Mucosa of gallbladder (tissue), 1 donor: ENCODE results near the gene XAB2. TPM values are rescaled to one million over a fixed set of nuclear protein-coding genes. Genes with fewer than 3 reads are reported as not detected.

Source experiments
- DNase-seq: peaks from one replicate; pipeline ENCODE4 v3.0.0-alpha.2; 2020; ENCODE audit warnings: low spot score
- total RNA-seq: library from RNA; stranded (reverse); gene quantifications from one replicate; pipeline ENCODE4 v1.2.1, GENCODE V29; 2021
- donor health status: DM: no; HTN: no; CAD: no.

Gene XAB2
- total RNA-seq, 1 donor from 2014 or later: 45.8 TPM

DNA sequence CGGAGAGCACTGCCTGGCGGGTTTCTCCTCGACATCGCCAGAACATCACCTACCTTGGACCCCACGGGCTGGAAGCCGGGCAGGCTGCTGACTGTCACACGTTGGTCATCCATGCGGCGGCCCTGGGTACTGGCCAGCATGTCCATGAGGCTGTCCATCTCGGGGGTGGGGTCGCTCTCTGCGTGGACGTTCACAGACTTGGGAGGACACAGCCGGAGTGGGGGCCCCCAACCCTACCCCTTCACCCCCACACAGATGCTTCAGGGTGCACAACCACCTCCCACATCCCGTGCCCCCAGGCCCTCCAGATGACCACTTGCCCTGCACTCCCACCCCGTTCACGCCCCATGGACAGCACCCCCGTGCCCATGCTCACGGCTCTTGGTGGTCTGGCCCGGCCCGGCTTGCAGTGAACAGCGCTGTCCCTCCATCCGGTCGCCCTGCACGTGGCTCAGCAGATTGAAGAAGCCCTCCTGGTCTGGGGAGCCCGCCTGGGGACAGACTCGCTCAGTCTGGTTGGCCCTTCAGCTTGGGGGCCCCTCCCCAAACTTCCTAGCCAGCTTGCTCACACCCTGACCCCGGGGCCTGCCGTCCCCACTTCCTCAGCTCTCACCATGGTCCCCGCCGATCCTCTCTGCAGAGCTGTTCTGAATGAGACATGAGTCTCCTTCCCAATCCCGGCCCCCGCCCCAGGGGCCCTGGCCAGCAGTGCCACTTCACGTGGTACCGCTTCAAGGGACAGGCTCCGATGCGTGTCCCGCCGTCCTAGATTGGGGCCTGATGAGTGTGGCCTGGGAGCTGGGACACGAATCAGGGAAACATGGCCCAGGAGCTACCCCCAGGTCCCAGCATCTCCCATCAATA, 3.2 kb upstream of the XAB2 start:
- DNase-seq: no peak

- no peak for DNase-seq
These were observed 2.2 kb upstream of the XAB2 start for GRCh38 chr19:7631577-7631976.

DNA sequence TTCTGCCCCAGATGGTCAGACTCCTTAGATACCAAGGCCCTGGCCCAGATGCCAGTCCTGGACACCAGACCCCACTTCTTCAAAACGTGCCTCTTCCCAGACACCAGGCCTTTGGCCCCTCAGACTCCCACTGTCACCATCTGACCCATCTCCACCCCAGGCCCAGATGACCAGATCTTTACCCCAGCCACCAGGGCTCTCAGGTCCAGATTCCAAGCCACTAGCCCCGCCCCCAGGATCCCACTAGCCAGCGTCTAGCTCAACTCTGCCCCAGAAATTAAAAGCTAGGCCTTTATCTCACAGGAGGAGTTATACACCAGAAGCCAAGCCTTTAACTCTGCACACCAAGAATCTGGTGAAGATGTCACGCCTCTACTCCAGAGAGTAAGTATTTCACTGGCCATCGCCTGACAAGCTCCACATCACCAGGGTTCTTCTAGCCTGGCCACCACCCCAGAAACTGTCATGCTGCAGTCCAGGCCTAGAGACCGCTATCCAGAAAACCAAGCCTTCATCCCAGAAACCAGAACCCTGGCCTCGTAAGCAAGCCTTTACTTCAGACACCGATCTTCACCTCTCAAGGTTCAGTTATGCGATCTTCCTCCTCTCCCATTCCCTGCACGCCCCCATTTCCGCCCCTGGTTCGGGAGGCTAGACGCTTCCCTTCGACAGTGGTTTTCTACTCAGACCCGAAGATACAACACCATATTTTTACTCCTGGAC, 595 bp downstream of the XAB2 start:
- no peak for DNase-seq

DNA sequence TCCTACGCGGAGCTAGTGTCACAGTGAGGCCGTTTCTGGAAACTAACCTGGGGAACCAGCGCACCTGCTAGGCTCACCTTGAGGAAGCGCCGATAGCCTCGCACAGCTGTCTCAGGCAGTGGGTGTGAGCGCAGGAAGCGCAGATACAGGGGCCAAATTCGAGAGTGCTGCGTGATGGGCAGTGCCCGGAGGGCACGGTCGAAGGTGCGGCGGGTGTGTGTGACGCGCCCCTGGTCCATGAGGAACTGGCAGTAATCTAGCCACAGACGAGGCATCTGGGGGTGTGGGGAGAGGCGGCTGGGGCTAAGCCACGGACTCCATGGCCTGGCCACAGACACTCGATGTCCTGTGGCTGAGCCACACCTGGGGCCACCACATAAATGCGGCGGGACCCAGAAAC, 2.2 kb downstream of the XAB2 start:
- no peak for DNase-seq

- no peak for DNase-seq
These were observed 3.5 kb downstream of the XAB2 start for GRCh38 chr19:7625763-7626372.

DNA sequence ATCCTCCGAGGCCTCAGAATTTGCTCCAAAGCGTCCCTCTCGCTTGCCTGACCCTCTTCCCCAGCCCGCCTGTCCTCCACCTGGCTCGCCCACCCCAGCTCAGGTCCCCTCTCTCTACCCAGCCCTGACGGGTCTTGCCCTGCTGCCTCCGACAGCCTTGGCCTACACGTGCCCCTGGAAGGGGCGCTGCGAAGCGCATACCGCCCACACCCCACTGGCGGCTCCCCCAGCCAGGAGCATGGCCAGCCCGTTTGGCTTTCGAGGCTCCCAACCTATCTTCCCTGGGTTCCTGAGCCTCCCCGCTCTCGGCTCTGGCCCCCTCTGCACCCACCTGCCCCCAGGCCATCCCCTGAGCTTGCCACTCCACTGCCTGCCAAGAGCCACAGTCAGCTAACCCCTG, 4.5 kb downstream of the XAB2 start:
- DNase-seq: no peak

- DNase-seq: no peak
These were observed 5.4 kb downstream of the XAB2 start for GRCh38 chr19:7623725-7624603.

DNA sequence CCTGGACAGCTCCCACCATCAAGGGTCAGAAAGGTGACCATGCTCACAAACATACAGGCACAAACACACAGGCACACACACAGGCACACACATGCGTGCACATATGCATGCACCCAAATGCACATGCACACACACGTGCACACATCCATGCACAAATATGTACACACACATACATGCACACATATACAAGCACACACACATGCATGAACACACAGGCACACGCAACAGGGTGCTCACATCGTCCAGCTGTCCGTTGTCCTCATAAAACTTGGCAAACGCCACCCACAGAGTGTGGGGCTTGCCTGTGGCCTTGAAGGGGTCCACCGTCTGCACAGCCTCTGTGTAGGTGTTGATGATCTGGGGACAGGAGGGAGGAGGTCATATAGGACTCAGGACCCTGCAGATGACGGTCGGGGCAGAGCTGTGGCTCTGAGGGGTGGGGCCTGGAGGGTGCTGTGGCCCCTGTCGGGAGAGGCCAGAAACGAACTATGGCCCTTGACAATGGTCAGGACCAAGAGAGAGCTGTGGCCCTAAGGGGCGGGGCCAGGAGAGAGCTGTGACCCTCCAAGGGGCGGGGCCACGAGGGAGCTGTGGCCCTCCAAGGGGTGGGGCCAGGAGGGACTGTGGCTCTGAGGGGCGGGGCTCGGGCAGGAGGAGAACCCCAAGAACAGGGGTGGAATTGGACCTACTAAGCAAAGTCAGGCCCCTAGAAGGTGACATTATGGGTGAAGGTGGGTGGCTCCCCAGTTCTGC, 6.2 kb downstream of the XAB2 start:
- DNase-seq: no peak

GRCh38 chr19:7620442-7621412, 8.6 kb downstream of the XAB2 start:
- no peak for DNase-seq

DNA sequence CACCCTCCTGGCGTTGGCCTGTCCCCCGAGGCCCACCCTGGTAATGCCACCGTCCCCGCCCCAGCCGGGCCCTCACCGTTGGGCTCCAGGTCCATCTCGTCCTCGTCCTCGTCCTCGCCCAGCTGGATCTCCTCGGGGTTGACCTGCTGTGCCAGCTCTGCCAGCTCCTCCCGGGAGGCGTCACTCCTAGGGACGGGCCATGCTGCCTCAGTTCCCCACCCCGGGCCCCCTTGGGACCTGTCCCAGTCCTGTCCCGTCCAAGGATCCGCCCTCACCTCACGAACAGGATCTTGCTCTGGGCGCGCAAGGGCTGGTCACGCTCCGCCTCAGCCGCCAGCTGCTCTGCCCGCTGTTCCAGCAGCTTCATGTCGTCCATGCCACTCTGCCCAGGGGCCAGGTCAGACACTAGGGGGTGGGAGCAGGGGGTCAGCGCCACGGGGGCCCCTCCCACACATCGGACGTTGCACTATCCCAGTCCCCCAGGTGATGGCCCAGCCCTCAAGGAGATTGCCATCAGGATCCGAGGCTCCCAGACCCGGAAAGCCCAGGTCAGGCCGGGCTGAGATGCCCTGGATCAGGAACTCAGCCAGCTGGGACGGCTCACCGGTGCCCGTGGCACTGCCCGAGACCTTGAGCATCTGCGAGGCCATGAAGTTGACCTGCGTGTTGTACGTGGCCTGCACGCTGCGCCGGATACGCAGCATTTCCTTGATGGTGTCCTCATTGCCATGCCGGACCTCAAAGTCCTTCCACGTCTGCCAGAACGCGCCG, 9.5 kb downstream of the XAB2 start:
- peak; percentile 53 for DNase-seq

- peak; percentile 83 for DNase-seq
These were observed 10.4 kb downstream of the XAB2 start for GRCh38 chr19:7618771-7619510.

DNA sequence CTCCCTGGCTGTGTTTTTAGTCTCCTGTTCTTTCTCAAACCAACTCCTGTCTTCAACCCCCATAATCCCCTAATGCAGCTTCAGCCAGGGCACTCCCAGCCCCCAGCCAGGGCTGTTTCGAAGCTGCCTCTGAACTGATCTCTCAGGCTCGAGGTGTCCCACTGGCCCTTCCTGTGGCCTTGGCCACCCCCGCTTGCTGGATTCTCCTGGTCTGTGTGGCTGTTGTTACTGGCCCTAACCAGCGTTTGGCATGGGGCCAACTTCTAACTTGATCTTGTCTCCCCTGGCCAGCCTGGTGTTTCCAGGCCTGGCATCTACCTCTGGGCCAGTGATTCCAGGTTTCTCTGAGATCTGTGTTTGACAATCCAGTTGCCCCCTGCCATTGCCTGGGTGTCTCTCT, 11.0 kb downstream of the XAB2 start:
- DNase-seq: peak; percentile 48

GRCh38 chr19:7617735-7618134, 11.6 kb downstream of the XAB2 start:
- no peak for DNase-seq

GRCh38 chr19:7617172-7617571, 12.2 kb downstream of the XAB2 start:
- no peak for DNase-seq

GRCh38 chr19:7614859-7615741, 14.2 kb downstream of the XAB2 start:
- DNase-seq: no peak

DNA sequence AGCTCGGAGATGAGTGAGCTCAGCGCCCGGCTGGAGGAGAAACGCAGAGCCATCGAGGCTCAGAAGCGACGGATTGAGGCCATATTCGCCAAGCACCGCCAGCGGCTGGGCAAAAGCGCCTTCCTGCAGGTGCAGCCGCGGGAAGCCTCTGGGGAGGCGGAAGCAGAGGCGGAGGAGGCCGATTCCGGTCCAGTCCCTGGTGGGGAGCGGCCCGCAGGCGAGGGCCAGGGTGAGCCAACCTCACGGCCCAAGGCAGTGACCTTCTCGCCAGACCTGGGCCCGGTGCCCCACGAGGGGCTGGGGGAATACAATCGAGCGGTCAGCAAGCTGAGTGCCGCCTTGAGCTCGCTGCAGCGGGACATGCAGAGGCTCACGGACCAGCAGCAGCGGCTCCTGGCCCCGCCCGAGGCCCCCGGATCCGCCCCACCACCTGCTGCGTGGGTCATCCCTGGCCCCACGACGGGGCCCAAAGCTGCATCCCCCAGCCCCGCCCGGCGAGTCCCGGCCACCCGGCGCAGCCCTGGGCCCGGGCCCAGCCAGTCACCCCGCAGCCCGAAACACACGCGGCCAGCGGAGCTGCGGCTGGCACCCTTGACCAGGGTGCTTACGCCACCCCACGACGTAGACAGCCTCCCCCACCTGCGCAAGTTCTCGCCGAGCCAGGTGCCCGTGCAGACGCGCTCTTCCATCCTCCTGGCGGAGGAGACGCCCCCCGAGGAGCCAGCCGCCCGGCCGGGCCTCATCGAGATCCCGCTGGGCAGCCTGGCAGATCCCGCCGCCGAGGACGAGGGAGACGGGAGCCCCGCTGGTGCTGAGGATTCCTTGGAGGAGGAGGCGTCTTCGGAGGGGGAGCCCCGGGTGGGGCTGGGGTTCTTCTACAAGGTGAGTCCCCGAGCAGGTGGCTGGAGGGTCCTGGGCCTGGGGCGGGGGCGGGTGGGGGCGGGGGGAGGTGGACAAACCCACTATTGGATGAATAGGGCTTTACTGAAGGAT, 16.8 kb downstream of the XAB2 start:
- no peak for DNase-seq
